ENCODE data around the gene FITM1. TPM values are rescaled to one million over a fixed set of nuclear protein-coding genes. Genes with fewer than 3 reads are reported as not detected.

The FITM1 gene, protein sequence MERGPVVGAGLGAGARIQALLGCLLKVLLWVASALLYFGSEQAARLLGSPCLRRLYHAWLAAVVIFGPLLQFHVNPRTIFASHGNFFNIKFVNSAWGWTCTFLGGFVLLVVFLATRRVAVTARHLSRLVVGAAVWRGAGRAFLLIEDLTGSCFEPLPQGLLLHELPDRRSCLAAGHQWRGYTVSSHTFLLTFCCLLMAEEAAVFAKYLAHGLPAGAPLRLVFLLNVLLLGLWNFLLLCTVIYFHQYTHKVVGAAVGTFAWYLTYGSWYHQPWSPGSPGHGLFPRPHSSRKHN
- total RNA-seq = 1 to 10 TPM in 2 of 8 experiments, under 1 TPM in 5, not detected in 1; 0.27 to 2.2 (median 0.83) TPM

DNA sequence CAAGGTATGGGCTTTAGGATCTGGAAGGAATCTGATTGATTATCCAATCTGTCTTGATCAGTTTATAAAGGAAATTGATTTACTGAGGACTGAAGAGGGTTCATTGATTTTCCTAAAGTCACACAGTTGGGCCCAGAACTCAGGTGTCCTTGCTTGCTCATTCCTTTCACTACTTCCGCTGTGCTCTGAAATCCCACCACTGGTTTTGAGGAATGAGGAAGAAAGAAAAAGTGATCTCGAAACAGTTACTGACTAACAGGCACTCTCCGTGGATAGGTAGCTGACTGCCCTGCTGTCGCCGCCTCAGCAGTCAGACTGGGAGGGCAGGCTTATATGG lies at the start of gene FITM1:
FITM1 (plus strand) TSS at position 280 of the 337 bp plus-strand sequence. CDS start 905 bp downstream, outside the sequence.
- no peak for ATAC-seq (replicated peaks in 6 of 8)
- in situ Hi-C loops (cut with MboI; ENCODE audit: low pct_unique_long_range_greater_than_20kb in 2 of 9, low sequenced_read_pairs in 9 of 9, unreplicated experiment in 9 of 9) = no loop called here
- H3K4me3 ChIP-seq = no peak within 1 kb of the TSS
- 66 to 100% (median 93%) methylated on average over 1 to 5 of the region's 5 CpGs; no CpG with 5 or more reads in 5 of the 10 experiments for WGBS, 10 experiments
- no peak within 1 kb of the TSS for H3K27ac ChIP-seq
- peaks cover 0 to 2% of the 10 kb centered on the region in 2 donors for H3K4me1 ChIP-seq (replicated peaks in 1 of 2)

DNA sequence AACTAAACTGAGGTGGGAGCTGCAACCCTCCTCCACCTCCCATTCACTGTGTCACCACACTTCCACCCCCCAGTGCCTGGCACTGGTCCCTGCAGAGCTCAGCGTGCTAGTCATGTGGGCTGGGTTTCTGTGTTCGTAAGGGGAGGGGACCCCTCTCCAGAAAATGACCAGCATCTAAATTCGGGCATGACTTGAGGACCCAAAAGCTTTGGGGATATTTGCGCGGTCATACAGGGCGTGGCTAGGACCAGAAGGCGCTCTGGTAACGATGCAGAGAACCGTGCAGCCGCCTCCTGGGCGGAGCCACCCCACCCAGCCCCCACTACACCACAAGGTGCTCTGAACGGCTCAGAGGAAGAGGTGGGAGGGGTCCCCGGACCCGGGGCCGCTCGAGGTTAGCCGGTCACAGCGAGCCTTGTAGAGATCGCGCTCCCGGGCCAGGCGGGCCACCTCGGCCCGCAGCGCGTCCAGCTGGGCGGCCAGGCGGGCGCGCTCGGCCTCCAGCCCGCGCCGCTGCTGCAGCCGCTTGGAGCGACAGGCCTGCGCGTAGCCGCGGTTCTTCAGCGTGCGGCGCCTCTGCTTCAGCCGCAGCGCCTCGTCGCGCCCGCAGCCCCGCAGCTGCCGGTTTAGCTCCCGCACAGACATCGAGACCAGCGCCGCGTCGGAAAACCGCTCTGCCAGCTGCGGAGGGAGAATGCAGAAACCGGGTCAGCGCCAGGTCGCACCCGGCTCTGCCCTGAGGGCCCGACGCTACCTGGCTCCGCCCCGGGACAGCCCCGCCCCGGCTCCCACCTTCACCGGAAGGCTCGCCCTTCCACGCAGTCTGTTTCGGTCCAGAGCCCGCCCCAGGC lies 49.3 kb upstream of the FITM1 start:
- Histone ChIP-seq H3K4me3 (peak overlapping the region; percentile 29 to 38 (median 34)), H3K27ac (peak overlapping the region; percentile 73 to 86), H3K4me1 (replicated peaks in 1 of 2) (peaks cover 40 to 47% of the 10 kb centered on the region in 2 donors)
- ATAC-seq (replicated peaks in 6 of 8) = peak; percentile 69 to 91 (median 78)
- WGBS, 10 experiments = 0 to 20% (median 8%) methylated on average over 1 to 16 of the region's 74 CpGs; no CpG with 5 or more reads in 6 of the 10 experiments
- in situ Hi-C loops (cut with MboI; ENCODE audit: low pct_unique_long_range_greater_than_20kb in 2 of 9, low sequenced_read_pairs in 9 of 9, unreplicated experiment in 9 of 9) = no loop called here

DNA sequence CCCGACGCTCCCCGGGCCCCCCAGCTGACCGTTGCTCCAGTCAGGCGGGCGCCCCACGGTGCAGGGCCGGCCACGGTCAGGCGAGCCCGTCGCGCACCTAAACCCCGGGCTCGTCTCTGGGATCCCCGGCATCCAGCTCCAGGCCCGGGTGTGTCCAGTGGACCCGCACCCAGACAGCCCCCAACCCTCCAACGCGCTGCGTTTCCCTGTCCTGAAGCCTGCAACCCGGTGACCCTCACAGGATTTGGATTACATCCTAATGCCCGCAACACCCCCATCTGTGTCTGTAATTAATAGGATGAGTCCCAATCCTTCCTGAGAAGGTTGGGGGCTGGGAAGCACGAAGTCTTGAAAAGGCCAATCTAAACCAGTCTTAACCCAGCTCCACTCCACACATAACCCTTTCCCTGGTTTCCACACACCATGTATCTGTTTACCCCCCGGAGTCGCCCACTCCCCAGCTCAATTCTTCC lies 48.7 kb upstream of the FITM1 start:
- WGBS, 10 experiments = 43 to 100% (median 83%) methylated on average over 1 to 4 of the region's 26 CpGs; no CpG with 5 or more reads in 5 of the 10 experiments
- Histone ChIP-seq H3K27ac (peak overlapping the region; percentile 73 to 86), H3K4me1 (replicated peaks in 1 of 2) (peaks cover 40 to 47% of the 10 kb centered on the region in 2 donors), H3K4me3 (peak overlapping the region; percentile 29 to 38 (median 34))
- in situ Hi-C loops (cut with MboI; ENCODE audit: low pct_unique_long_range_greater_than_20kb in 2 of 9, low sequenced_read_pairs in 9 of 9, unreplicated experiment in 9 of 9) = no loop called here
- ATAC-seq (replicated peaks in 6 of 8) = no peak

DNA sequence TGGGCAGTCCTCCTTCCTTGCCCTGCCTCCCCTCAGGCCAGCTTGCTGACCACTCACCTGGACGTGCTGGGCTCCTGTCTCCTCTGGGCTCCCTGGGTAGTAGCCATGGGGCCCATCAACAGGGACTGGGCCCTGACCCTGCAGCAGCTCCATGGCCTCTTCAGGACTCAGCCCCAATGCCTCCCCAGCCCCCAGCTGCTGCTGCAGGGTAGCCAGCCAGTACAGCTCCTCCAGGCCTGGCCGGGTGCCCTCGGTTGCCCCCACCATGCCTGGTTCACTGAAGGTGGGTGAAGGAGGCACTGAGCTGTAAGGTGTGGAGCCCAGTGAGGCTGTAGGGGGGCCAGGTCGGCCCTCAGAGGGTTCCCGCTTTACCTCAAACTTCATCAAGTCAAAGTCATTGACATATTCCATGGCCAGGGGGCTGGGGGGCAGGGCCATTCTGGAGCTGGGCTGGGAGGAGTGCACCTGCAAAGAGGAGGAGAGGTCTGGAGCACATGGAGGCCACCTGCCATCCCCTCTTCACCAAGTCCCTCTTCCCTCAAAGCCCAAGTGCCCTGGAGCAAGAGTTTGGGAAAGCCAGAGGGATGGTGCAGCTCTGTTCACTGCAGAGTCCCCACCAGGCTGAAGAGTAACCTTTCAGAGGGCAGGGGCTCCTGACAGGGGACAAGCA lies 47.9 kb upstream of the FITM1 start:
- peak overlapping the region in 1 of 2 donors; percentile 86 for H3K27ac ChIP-seq
- 100% methylated on average over 1 of the region's 5 CpGs; no CpG with 5 or more reads in 8 of the 10 experiments for WGBS, 10 experiments

DNA sequence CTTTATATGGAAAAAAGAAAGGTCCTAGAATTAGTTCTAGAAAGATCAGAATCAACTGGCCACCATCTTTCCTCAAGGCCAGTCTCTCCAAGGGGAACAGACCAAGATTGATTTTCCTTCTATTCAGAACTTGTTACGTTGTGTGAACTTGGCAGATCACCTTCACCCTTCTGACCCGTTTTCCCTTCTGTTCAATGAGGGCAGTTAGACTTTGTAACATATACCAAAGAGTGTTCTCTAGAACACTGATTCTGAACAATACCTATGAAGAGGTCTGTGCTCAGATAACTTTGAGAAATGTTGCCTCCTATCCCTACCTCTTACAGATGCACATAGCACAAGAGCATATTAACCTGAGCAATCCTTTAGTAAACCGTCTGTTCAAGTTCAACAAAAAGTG lies 47.0 kb upstream of the FITM1 start:
- no peak for ATAC-seq (replicated peaks in 6 of 8)
- peaks cover 33 to 37% of the 10 kb centered on the region in 2 donors for H3K4me1 ChIP-seq (replicated peaks in 1 of 2)
- in situ Hi-C loops (cut with MboI; ENCODE audit: low pct_unique_long_range_greater_than_20kb in 2 of 9, low sequenced_read_pairs in 9 of 9, unreplicated experiment in 9 of 9) = no loop called here
- H3K4me3 ChIP-seq = no peak overlapping the region
- H3K27ac ChIP-seq = no peak overlapping the region
- 60 to 100% (median 75%) methylated on average over 1 to 3 of the region's 3 CpGs; no CpG with 5 or more reads in 2 of the 10 experiments for WGBS, 10 experiments

More for the DNA sequence above, 47.9 kb upstream of the FITM1 start:
- H3K4me1 ChIP-seq (replicated peaks in 1 of 2) = peaks cover 40 to 46% of the 10 kb centered on the region in 2 donors
- no peak overlapping the region for H3K4me3 ChIP-seq
- in situ Hi-C loops (cut with MboI; ENCODE audit: low pct_unique_long_range_greater_than_20kb in 2 of 9, low sequenced_read_pairs in 9 of 9, unreplicated experiment in 9 of 9) = no loop called here
- ATAC-seq (replicated peaks in 6 of 8) = no peak

DNA sequence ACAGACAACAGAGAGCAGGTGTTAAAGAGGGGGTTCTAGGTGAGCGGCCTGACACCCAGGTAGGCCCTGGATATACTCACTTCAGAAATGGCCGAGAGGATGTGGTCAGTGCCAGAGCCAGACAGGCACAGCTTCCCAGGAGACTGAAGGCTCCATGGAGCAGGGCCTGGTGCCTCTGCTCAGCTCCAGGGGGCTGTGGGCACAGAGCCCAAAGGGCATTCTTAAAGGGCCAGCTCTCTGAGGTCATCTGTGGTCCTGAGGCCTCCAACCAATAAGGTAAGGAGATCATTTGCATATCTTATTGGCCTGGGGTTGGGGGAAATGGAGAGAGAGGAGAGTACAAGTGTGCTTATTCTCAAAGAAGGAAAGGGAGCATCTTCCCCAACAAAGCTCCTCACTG lies 46.0 kb upstream of the FITM1 start:
- in situ Hi-C loops (cut with MboI; ENCODE audit: low pct_unique_long_range_greater_than_20kb in 2 of 9, low sequenced_read_pairs in 9 of 9, unreplicated experiment in 9 of 9) = no loop called here
- no peak for ATAC-seq (replicated peaks in 6 of 8)

DNA sequence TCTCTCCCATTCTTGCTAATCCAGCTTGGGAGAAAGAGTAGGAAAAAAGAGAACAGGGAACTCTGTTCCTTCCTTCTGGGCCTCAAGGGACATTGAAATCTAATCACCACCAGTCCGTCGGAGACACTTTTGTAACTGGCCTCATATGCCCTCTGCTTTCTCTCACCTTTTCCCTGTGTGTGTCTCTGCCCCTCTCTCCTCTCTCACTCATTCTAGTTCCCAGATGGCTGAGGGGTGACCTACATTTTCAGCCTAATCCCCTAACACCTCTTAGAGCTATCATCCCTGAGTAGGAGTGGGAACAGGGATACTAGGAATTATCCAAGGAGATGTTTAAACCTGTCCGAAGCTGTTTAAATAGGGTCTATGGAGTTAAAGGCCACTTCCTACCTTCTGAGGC lies 45.2 kb upstream of the FITM1 start:
- H3K27ac ChIP-seq = no peak overlapping the region
- in situ Hi-C loops (cut with MboI; ENCODE audit: low pct_unique_long_range_greater_than_20kb in 2 of 9, low sequenced_read_pairs in 9 of 9, unreplicated experiment in 9 of 9) = no loop called here
- no peak for ATAC-seq (replicated peaks in 6 of 8)
- 78 to 100% (median 91%) methylated on average over 1 to 3 of the region's 3 CpGs; no CpG with 5 or more reads in 4 of the 10 experiments for WGBS, 10 experiments
- no peak overlapping the region for H3K4me3 ChIP-seq
- H3K4me1 ChIP-seq (replicated peaks in 1 of 2) = peaks cover 15 to 22% of the 10 kb centered on the region in 2 donors

More for the DNA sequence above, 46.0 kb upstream of the FITM1 start:
- no peak overlapping the region for H3K4me3 ChIP-seq
- H3K4me1 ChIP-seq (replicated peaks in 1 of 2) = peaks cover 23 to 28% of the 10 kb centered on the region in 2 donors
- WGBS, 10 experiments = 67 to 100% (median 100%) methylated on average over 1 to 2 of the region's 2 CpGs; no CpG with 5 or more reads in 7 of the 10 experiments
- H3K27ac ChIP-seq = no peak overlapping the region

DNA sequence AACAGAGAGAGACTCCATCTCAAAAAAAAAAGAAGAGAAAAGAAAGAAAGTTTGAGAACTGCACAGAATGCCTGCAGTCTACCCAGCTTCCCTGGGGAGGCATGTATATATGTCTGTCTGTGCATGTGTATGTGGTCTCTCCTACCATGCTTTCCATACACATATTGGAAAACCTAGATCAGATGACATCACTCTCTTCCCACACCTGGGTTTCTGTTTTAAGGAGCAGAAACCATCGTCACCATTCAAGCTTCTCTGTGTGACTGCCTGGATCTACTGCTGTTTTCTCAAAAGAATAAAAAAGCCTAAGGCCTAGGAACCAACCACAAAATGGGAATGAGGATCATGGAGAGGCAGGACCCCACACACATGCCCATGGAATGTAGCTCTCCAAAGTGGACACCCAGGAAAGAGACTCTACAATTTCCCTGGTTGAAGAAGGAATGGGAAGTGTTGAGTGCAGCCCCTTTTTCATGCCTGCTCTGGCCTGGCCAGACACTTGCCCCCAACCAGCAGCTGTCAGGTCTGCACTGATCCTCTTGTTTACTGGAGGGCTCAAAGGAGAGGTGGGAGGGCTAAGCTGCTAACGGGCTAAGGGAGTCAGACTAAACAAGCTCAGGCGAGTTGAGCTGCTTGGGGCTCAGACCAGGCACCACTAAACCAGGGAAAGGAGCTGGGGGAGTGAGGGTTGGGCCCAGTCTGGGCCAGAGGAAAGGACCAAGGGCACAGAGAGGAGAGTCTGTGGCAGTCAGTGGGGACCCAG lies 44.1 kb upstream of the FITM1 start:
- no peak overlapping the region for H3K27ac ChIP-seq
- WGBS, 10 experiments = 60 to 89% (median 71%) methylated on average over 1 to 3 of the region's 3 CpGs; no CpG with 5 or more reads in 4 of the 10 experiments
- H3K4me1 ChIP-seq (replicated peaks in 1 of 2) = peaks cover 10 to 18% of the 10 kb centered on the region in 2 donors
- no peak for ATAC-seq (replicated peaks in 6 of 8)
- in situ Hi-C loops (cut with MboI; ENCODE audit: low pct_unique_long_range_greater_than_20kb in 2 of 9, low sequenced_read_pairs in 9 of 9, unreplicated experiment in 9 of 9) = no loop called here
- H3K4me3 ChIP-seq = no peak overlapping the region

DNA sequence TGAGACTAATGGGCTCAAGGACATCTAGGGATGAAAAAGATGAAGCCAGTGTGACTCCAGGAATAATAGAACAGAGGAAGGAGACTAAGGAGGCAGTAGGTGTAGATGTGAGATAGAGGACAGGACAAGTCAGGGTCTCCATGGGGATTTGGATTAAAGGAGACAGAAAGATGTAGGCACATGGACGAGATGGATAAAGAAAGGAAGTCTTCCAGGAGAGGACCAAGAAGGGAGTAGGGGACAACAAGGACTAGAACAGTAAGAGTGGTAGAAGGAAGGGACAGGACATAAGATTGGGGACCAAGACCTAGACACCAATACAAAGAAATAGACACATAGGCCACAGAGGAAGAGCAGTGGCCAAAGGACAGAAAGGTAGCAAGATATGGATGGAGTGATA lies 43.5 kb upstream of the FITM1 start:
- 33 to 100% (median 80%) methylated on average over 1 of the region's 1 CpG; no CpG with 5 or more reads in 3 of the 10 experiments for WGBS, 10 experiments
- no peak overlapping the region for H3K4me3 ChIP-seq
- ATAC-seq (replicated peaks in 6 of 8) = no peak
- H3K27ac ChIP-seq = no peak overlapping the region
- peaks cover 3 to 11% of the 10 kb centered on the region in 2 donors for H3K4me1 ChIP-seq (replicated peaks in 1 of 2)
- in situ Hi-C loops (cut with MboI; ENCODE audit: low pct_unique_long_range_greater_than_20kb in 2 of 9, low sequenced_read_pairs in 9 of 9, unreplicated experiment in 9 of 9) = no loop called here

DNA sequence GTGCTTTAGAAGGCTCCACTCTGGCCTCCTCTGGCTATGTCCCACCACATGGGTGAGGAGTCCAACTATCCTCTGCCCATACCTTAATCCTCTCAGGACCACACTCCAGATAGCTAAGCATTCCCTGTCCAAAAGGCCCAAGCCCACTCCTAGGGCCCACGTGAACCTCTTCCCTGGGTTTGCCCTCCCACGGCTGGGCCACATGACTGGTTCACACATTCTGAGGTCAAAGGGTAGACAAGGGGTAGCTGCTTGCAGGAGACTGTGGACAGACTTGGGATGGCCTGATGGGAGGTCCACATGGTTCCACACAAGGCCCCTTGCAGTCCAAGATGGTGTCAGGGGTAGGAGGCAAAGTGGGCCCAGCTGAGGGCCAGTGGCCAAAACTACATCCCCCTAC lies 42.4 kb upstream of the FITM1 start:
- WGBS, 10 experiments = 60 to 100% (median 77%) methylated on average over 1 to 2 of the region's 2 CpGs; no CpG with 5 or more reads in 5 of the 10 experiments
- in situ Hi-C loops (cut with MboI; ENCODE audit: low pct_unique_long_range_greater_than_20kb in 2 of 9, low sequenced_read_pairs in 9 of 9, unreplicated experiment in 9 of 9) = no loop called here
- ATAC-seq (replicated peaks in 6 of 8) = no peak
- H3K4me3 ChIP-seq = no peak overlapping the region
- H3K27ac ChIP-seq = no peak overlapping the region
- peaks cover 3 to 6% of the 10 kb centered on the region in 2 donors for H3K4me1 ChIP-seq (replicated peaks in 1 of 2)

DNA sequence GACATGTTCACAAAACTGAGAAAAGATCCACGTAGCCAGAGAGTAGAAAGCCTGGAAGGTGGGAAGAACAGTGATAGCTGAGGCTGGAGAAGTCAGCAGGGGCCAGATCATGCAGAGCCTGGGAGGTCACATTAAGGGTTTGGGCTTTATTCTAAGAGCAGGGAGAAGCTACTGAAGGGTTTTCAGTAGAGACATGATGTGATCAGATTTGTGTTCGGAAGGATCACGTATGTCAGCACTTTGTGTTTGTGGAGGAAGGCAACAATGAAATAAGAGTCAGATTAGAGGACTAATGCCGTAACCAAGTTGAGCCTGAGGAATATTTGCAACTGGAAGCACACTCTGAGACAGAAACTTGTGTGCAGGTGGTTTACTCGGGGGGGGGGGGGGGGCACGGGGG lies 40.6 kb upstream of the FITM1 start:
- 74 to 100% (median 86%) methylated on average over 1 to 3 of the region's 6 CpGs; no CpG with 5 or more reads in 2 of the 10 experiments for WGBS, 10 experiments
- no peak for ATAC-seq (replicated peaks in 6 of 8)
- Histone ChIP-seq H3K4me3 (no peak overlapping the region), H3K27ac (no peak overlapping the region), H3K4me1 (replicated peaks in 1 of 2) (peaks cover 8 to 13% of the 10 kb centered on the region in 2 donors)
- in situ Hi-C loops (cut with MboI; ENCODE audit: low pct_unique_long_range_greater_than_20kb in 2 of 9, low sequenced_read_pairs in 9 of 9, unreplicated experiment in 9 of 9) = no loop called here

DNA sequence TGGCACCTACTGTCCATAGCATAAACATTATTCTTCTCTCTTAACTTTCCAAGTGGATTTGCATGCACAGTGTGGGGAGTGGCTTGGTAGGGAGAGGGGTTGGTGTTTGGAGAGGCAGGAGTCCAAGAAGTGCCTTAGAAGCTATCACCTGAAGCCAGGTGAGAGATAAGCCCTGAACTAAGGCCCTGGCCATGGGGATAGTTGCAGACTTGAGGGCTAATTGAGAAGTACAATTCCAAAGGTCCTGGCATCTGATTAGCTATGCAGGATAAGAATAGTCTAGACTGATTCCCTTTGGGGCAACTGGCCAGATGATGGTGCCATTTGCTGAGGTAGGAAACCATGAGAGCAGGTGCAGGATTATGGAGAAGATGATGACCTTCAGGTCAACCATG lies 38.4 kb upstream of the FITM1 start:
- in situ Hi-C loops (cut with MboI; ENCODE audit: low pct_unique_long_range_greater_than_20kb in 2 of 9, low sequenced_read_pairs in 9 of 9, unreplicated experiment in 9 of 9) = no loop called here
- peaks cover 19 to 24% of the 10 kb centered on the region in 2 donors for H3K4me1 ChIP-seq (replicated peaks in 1 of 2)
- no peak overlapping the region for H3K27ac ChIP-seq
- ATAC-seq (replicated peaks in 6 of 8) = peak in 3 of 8 experiments; percentile 9 to 34 (median 14)
- no peak overlapping the region for H3K4me3 ChIP-seq
